Left hindlimb (tissue), 1 donor: Measurements from ENCODE around the gene KIF19.
"Not testable (repeated sequence)": the region's sequence is repeated elsewhere in the genome, so short reads cannot be mapped to it uniquely, and the experiment has no call there.

Experiments
- DNase-seq: peaks from one replicate; pipeline ENCODE4 v3.0.0-alpha.2; 2018

The KIF19 gene

GRCh38 chr17:74390680-74391653, 64.9 kb downstream of the KIF19 start:
- no peak for DNase-seq

DNA sequence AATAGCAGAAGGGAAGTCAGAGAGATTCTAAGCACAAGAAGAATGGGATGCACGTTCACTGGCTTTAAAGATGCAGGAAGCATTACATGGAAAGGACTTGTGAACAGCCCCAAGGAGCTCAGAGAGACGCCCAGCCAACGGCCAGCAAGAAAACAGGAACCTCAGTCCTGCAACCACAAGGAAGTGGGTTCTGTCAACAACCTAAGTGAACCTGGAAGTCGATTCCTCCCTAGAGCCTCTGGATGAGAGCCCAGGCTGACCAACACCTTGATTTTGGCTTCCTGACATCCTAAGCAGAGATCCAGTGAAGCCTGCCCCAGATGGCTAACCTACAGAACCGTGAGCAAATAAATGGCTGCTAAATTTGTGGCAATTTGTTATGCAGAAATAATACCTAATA, 65.7 kb downstream of the KIF19 start:
- no peak for DNase-seq

GRCh38 chr17:74392848-74393247, 66.8 kb downstream of the KIF19 start:
- DNase-seq: no peak

- no peak for DNase-seq
Measured at GRCh38 chr17:74393346-74393942, 67.4 kb downstream of the KIF19 start.

DNA sequence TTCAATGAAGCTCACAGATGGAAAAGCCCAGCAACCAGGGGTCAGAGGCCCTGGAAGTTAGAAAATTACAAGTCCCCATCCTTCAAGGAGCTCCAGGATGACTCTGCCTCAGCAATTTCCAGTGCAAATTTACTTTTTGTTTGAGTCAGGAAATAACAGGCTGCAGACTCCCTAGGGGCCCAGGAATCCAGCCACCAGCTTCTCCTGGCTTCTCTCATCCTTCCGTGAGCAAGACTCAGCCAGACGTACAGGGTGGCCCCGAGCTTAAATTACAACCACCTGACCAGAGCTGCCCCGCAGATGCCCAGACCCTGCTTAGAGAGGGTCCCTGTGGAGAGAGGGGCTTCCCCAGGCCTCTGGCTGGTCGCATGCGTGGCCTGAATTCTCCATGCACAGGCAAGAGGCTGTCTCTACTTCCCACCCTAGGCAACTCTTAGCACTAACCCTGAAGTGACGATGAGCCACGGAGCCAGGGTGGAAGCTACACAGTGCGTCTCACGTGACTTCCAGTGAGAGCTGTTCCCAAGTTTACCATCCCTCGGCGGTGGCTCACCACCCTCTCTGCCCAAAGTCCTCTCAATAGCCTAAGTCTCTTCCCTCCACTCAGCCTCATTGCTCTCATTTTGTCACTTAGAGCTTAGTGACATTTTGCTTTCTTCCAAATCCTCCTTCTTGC, 68.4 kb downstream of the KIF19 start:
- no peak for DNase-seq

DNA sequence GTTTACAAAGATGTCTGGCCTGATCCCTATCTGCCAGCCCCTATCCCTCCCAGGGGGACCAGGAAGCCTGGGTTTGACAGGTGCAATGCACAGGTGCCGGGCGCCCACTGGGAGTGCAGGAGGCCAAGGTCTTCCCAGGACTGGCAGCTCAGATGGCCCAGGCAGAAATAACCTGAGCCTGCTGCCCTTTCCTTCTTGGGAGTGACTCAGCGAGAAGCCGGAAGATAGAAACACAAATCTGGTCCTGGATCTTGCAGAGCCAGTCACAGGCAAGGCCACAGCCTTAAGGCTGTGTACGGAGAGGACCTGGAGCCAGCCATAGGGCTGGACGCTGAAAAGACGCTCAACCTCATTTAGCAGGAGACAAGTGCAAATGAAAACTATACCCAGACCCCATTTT, 69.0 kb downstream of the KIF19 start:
- no peak for DNase-seq

- DNase-seq: no peak
Measured at GRCh38 chr17:74396567-74396966, 70.5 kb downstream of the KIF19 start.

DNA sequence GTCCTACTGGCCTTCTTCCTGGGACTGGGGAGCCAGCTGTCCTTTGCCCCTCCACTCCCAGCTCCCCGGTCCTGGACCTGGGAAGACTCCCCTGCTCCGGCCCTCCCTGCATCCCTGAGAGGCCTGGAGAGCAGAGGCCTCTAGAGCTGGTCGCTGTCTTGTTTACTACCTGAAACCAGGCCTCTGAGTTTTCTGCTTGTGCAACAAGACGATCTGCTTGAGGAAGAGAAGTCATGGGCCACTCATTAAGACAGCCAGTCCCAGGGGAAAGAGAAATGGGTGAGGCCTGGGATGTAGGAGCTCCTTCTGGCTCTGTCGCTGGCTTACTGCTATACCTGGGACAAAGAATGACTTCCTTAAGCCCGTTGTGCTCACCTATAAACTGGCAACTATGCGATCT, 76.0 kb downstream of the KIF19 start:
- DNase-seq: no peak

GRCh38 chr17:74403512-74404137, 77.6 kb downstream of the KIF19 start:
- no peak for DNase-seq

- no peak for DNase-seq
Measured at GRCh38 chr17:74404218-74404617, 78.2 kb downstream of the KIF19 start.

GRCh38 chr17:74404789-74405188, 78.8 kb downstream of the KIF19 start:
- DNase-seq: no peak

- not testable (repeated sequence) for DNase-seq
Measured at GRCh38 chr17:74405311-74405710, 79.3 kb downstream of the KIF19 start.
